ENCODE data around the gene SERPINB13. TPM values are rescaled to one million over a fixed set of nuclear protein-coding genes. Genes with fewer than 3 reads are reported as not detected.

SERPINB13 gene
- total RNA-seq, 2 experiments from 2014 or later = not detected

- no peak for ATAC-seq
- CTCF ChIA-PET = interaction anchor here (1.1 to 1.6 kb wide), 2 partner anchors 11 to 49 kb away, joined by 6 to 9 read pairs; no protein-coding TSS in a partner anchor
- no peaks in the 10 kb centered on the region for H3K36me3 Mint-ChIP-seq
- no peak overlapping the region for H3K4me3 Mint-ChIP-seq
- H3K9me3 Mint-ChIP-seq (ENCODE audit: low read depth) = no peaks in the 10 kb centered on the region
- H3K27me3 Mint-ChIP-seq = peaks cover 35% of the 10 kb centered on the region
- no peak overlapping the region for H3K27ac Mint-ChIP-seq
- DNase-seq = no peak
- no peaks in the 10 kb centered on the region for H3K4me1 Mint-ChIP-seq
These were observed 19.9 kb upstream of the SERPINB13 start for GRCh38 chr18:63567276-63567675.

GRCh38 chr18:63567825-63568224, 19.3 kb upstream of the SERPINB13 start:
- no peak overlapping the region for H3K27ac Mint-ChIP-seq
- peaks cover 39% of the 10 kb centered on the region for H3K27me3 Mint-ChIP-seq
- no peaks in the 10 kb centered on the region for H3K36me3 Mint-ChIP-seq
- no peaks in the 10 kb centered on the region for H3K9me3 Mint-ChIP-seq (ENCODE audit: low read depth)
- no peak for ATAC-seq
- no peak overlapping the region for H3K4me3 Mint-ChIP-seq
- CTCF ChIA-PET = interaction anchor here (1.1 kb wide), 1 partner anchor 49 kb away, joined by 6 read pairs; no protein-coding TSS in a partner anchor
- DNase-seq = no peak
- H3K4me1 Mint-ChIP-seq = no peaks in the 10 kb centered on the region

DNA sequence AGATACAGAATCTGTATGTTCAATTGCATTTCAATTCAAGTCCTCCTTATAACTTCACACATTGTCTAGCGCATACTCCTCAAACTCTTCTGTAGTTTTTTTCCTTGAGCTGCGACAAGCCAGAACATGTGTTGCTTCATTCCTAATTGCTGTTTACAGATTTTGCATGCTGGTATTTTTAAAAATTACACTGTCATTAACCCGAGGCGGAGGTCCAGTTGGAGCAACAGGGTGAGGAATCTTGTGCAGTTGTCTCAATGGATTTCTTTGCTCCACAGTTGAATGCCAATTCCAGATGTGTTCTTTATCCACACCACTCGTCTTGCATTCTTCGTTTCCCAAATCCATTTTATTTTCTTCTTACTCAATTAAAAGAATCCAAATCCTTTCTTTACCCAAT, 16.4 kb upstream of the SERPINB13 start:
- peaks cover 55% of the 10 kb centered on the region for H3K27me3 Mint-ChIP-seq
- no peaks in the 10 kb centered on the region for H3K4me1 Mint-ChIP-seq
- CTCF ChIA-PET = no interaction called here
- DNase-seq = no peak
- H3K27ac Mint-ChIP-seq = no peak overlapping the region
- ATAC-seq = no peak
- H3K4me3 Mint-ChIP-seq = no peak overlapping the region
- H3K9me3 Mint-ChIP-seq (ENCODE audit: low read depth) = no peaks in the 10 kb centered on the region
- no peaks in the 10 kb centered on the region for H3K36me3 Mint-ChIP-seq

DNA sequence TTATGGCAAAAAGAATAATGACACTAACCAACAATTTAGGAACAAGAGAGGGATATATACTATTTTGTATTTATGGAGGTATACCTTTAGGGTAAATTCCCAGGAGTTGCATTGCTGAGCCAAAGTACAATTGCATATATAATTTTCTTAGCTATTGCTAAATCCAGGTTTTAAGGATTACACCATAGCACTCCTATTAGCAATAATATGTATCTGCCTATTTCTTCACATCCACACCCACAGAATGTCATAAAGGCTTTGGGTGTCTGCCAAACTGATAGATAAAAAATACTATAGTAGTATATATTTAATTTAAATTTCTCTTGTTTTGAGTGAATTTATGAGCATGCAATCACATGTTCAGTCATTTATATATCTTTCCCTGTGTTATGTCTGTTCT, 11.5 kb upstream of the SERPINB13 start:
- no peaks in the 10 kb centered on the region for H3K36me3 Mint-ChIP-seq
- H3K27ac Mint-ChIP-seq = no peak overlapping the region
- H3K9me3 Mint-ChIP-seq (ENCODE audit: low read depth) = no peaks in the 10 kb centered on the region
- DNase-seq (no peak), ATAC-seq (no peak)
- CTCF ChIA-PET = interaction anchor here (9.1 kb wide), 1 partner anchor 58 kb away, joined by 105 read pairs; no protein-coding TSS in a partner anchor
- no peaks in the 10 kb centered on the region for H3K4me1 Mint-ChIP-seq
- no peak overlapping the region for H3K4me3 Mint-ChIP-seq
- peaks cover 49% of the 10 kb centered on the region for H3K27me3 Mint-ChIP-seq

DNA sequence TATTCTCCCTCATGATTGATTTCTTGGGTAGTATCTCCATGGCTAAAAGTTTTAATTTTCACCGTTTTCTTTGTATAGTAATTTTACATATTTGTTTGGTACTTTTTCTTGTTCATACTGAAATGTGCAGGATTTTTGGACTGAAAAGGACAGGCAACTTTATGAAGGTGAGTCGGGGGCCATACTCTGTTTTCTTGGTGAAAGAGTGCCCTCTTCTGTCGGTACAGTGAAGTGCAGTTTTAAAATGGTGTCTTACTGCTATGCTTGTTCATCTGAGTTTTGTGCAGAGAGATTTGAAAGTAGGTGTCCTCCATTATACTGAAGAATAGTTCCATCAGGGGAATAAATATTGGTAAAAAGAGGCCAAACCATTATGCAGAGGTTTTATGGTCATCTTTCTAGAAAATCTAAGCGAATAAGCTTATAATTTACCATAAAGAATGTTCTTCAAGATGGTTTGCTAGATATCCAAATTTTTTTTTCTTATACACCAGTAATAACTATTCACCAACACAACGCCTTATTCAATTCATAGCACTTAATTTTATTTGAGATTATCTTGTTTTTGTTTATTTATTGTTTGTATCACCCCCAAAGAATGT, 8.7 kb upstream of the SERPINB13 start:
- no peak for DNase-seq
- Mint-ChIP-seq H3K27ac (no peak overlapping the region), H3K9me3 (ENCODE audit: low read depth) (no peaks in the 10 kb centered on the region), H3K4me1 (no peaks in the 10 kb centered on the region), H3K36me3 (no peaks in the 10 kb centered on the region), H3K27me3 (peaks cover 37% of the 10 kb centered on the region), H3K4me3 (no peak overlapping the region)
- ATAC-seq = no peak
- CTCF ChIA-PET = interaction anchor here (0.8 to 9.1 kb wide), 11 partner anchors 12 to 357 kb away, joined by 3 to 105 read pairs (median 4); no protein-coding TSS in a partner anchor

DNA sequence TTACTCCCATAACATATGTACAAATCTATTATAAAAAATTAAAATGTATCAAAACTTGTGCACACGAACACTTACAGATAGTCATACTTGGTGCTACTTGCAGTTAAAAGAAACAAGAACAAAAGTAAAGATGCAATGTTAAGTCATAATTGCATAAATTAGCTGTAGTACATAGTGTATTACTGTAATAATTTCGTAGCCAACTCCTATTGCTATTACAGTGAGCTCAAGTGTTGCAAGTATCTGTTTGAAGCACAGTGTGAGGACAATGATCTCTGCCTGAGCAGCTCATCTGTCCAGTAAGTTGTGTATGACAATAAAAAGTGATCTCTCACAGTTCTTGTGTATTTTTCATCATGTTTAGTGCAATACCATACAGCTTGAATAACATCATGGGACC, 7.5 kb upstream of the SERPINB13 start:
- Mint-ChIP-seq H3K36me3 (no peaks in the 10 kb centered on the region), H3K4me3 (no peak overlapping the region), H3K27me3 (peaks cover 32% of the 10 kb centered on the region), H3K9me3 (ENCODE audit: low read depth) (no peaks in the 10 kb centered on the region), H3K27ac (no peak overlapping the region), H3K4me1 (no peaks in the 10 kb centered on the region)
- CTCF ChIA-PET = interaction anchor here (9.1 kb wide), 1 partner anchor 62 kb away, joined by 105 read pairs; no protein-coding TSS in a partner anchor
- ATAC-seq (no peak), DNase-seq (no peak)

- Mint-ChIP-seq H3K27me3 (peaks cover 13% of the 10 kb centered on the region), H3K4me1 (no peaks in the 10 kb centered on the region), H3K36me3 (no peaks in the 10 kb centered on the region), H3K27ac (no peak overlapping the region), H3K4me3 (no peak overlapping the region), H3K9me3 (ENCODE audit: low read depth) (no peaks in the 10 kb centered on the region)
- DNase-seq (no peak), ATAC-seq (no peak)
- CTCF ChIA-PET = no interaction called here
These were observed 1.2 kb upstream of the SERPINB13 start for GRCh38 chr18:63585988-63586387.

GRCh38 chr18:63586431-63586830, 712 bp upstream of the SERPINB13 start:
- Mint-ChIP-seq H3K9me3 (ENCODE audit: low read depth) (no peaks in the 10 kb centered on the region), H3K4me3 (no peak overlapping the region), H3K27me3 (peaks cover 9% of the 10 kb centered on the region), H3K4me1 (no peaks in the 10 kb centered on the region), H3K27ac (no peak overlapping the region), H3K36me3 (no peaks in the 10 kb centered on the region)
- ATAC-seq (no peak), DNase-seq (no peak)
- CTCF ChIA-PET = interaction anchor here (0.8 kb wide), 1 partner anchor 9 kb away, joined by 3 read pairs; no protein-coding TSS in a partner anchor

DNA sequence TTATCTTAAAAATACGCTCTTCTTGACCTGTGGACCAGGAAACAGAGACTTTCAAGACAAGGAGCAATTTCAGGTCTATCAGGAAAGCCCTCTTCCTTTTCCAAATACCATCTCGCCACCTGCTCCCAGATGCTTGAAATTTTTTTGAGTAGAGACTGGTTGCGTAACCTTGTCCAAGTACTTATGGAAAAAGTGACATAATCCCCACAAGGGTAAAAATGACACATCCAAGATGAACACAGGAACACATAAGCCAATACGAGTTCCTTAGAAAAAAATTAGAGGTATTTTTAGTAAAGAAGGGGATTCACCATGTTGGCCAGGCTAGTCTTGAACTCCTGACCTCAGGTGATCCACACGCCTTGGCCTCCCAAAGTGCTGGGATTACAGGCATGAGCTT, 1.8 kb downstream of the SERPINB13 start:
- H3K9me3 Mint-ChIP-seq (ENCODE audit: low read depth) = no peaks in the 10 kb centered on the region
- DNase-seq = no peak
- peaks cover 8% of the 10 kb centered on the region for H3K27me3 Mint-ChIP-seq
- no peaks in the 10 kb centered on the region for H3K4me1 Mint-ChIP-seq
- H3K27ac Mint-ChIP-seq = no peak overlapping the region
- no peaks in the 10 kb centered on the region for H3K36me3 Mint-ChIP-seq
- H3K4me3 Mint-ChIP-seq = no peak overlapping the region
- CTCF ChIA-PET = no interaction called here
- ATAC-seq = no peak

GRCh38 chr18:63590373-63590772, 3.2 kb downstream of the SERPINB13 start:
- Mint-ChIP-seq H3K27ac (no peak overlapping the region), H3K4me3 (no peak overlapping the region), H3K4me1 (no peaks in the 10 kb centered on the region), H3K27me3 (peaks cover 6% of the 10 kb centered on the region), H3K9me3 (ENCODE audit: low read depth) (no peaks in the 10 kb centered on the region), H3K36me3 (no peaks in the 10 kb centered on the region)
- DNase-seq = no peak
- ATAC-seq = no peak
- CTCF ChIA-PET = no interaction called here

DNA sequence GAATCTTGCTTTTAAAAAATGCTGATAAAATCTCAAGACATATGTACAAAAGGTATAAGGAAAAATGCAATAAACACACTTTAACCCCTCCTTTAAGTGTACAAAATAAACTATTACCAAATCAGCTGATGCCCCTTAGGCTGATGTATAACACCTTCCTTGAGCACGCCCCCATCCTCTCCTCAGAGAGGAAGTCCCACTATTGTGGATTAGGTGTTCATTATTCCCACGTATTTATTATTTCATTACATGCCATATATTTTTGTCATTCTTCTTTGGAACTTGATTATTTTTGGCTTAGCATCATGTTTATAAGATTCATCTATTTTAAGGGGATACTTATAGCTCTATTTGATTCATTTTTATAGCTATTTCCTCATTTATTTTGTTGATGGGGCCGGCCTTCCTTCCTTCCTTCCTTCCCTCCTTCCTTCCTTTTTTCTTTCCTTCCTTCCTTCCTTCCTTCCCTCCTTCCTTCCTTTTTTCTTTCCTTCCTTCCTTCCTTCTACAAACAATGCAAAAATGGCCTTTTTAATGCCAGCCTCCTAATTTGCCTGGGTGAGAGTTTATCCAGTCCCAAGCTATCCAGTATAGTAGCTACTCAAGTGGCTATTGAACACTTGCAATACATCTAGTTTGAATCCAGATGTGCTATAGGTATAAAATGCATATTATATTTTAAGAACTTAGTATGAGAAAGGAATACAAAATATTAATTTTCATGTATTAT, 4.0 kb downstream of the SERPINB13 start:
- peaks cover 6% of the 10 kb centered on the region for H3K27me3 Mint-ChIP-seq
- no peak overlapping the region for H3K4me3 Mint-ChIP-seq
- H3K36me3 Mint-ChIP-seq = no peaks in the 10 kb centered on the region
- no peak for ATAC-seq
- H3K4me1 Mint-ChIP-seq = no peaks in the 10 kb centered on the region
- no peak for DNase-seq
- CTCF ChIA-PET = no interaction called here
- no peak overlapping the region for H3K27ac Mint-ChIP-seq
- no peaks in the 10 kb centered on the region for H3K9me3 Mint-ChIP-seq (ENCODE audit: low read depth)

GRCh38 chr18:63591725-63592124, 4.6 kb downstream of the SERPINB13 start:
- Mint-ChIP-seq H3K27ac (no peak overlapping the region), H3K9me3 (ENCODE audit: low read depth) (no peaks in the 10 kb centered on the region)
- CTCF ChIA-PET = no interaction called here

GRCh38 chr18:63592471-63592870, 5.3 kb downstream of the SERPINB13 start:
- no peaks in the 10 kb centered on the region for H3K9me3 Mint-ChIP-seq (ENCODE audit: low read depth)

More at GRCh38 chr18:63591725-63592124, 4.6 kb downstream of the SERPINB13 start:
- no peak for DNase-seq
- ATAC-seq = no peak
- H3K4me1 Mint-ChIP-seq = no peaks in the 10 kb centered on the region
- H3K27me3 Mint-ChIP-seq = peaks cover 6% of the 10 kb centered on the region
- H3K36me3 Mint-ChIP-seq = no peaks in the 10 kb centered on the region
- H3K4me3 Mint-ChIP-seq = no peak overlapping the region

DNA sequence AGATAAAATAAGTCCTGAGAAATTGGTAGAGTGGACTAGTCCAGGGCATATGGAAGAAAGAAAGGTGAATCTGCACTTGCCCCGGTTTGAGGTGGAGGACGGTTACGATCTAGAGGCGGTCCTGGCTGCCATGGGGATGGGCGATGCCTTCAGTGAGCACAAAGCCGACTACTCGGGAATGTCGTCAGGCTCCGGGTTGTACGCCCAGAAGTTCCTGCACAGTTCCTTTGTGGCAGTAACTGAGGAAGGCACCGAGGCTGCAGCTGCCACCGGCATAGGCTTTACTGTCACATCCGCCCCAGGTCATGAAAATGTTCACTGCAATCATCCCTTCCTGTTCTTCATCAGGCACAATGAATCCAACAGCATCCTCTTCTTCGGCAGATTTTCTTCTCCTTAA, 9.8 kb downstream of the SERPINB13 start:
- H3K27me3 Mint-ChIP-seq = peaks cover 3% of the 10 kb centered on the region
- DNase-seq (no peak), ATAC-seq (no peak)
- no peak overlapping the region for H3K4me3 Mint-ChIP-seq
- no peaks in the 10 kb centered on the region for H3K9me3 Mint-ChIP-seq (ENCODE audit: low read depth)
- CTCF ChIA-PET = no interaction called here
- H3K4me1 Mint-ChIP-seq = no peaks in the 10 kb centered on the region
- H3K27ac Mint-ChIP-seq = no peak overlapping the region
- no peaks in the 10 kb centered on the region for H3K36me3 Mint-ChIP-seq

More at GRCh38 chr18:63592471-63592870, 5.3 kb downstream of the SERPINB13 start:
- Mint-ChIP-seq H3K27ac (no peak overlapping the region), H3K4me1 (no peaks in the 10 kb centered on the region), H3K36me3 (no peaks in the 10 kb centered on the region), H3K27me3 (peaks cover 3% of the 10 kb centered on the region), H3K4me3 (no peak overlapping the region)
- CTCF ChIA-PET = no interaction called here
- DNase-seq (no peak), ATAC-seq (no peak)
